ENCODE data around the gene AFP.

DNA sequence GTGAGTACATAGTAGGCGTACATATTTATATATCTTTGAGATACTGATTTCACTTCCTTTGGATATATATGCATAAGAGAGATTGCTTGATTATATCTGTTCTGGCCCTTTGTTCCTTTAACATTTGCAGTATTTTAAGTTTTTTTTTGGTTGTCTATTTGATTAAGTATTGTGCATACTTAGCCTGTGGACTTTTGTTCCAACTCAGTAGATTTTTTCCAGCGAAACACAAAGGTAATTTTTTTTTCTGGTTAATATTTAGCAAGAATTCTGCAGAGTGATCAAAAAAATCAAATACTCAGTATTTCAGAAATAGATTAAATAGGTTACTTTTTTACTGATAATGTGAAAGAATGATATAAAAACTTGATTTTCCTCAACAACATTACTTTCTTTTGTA lies 45.3 kb downstream of the AFP start, which contains the start of gene AFM:
- TF ChIP-seq, protein P1, sequence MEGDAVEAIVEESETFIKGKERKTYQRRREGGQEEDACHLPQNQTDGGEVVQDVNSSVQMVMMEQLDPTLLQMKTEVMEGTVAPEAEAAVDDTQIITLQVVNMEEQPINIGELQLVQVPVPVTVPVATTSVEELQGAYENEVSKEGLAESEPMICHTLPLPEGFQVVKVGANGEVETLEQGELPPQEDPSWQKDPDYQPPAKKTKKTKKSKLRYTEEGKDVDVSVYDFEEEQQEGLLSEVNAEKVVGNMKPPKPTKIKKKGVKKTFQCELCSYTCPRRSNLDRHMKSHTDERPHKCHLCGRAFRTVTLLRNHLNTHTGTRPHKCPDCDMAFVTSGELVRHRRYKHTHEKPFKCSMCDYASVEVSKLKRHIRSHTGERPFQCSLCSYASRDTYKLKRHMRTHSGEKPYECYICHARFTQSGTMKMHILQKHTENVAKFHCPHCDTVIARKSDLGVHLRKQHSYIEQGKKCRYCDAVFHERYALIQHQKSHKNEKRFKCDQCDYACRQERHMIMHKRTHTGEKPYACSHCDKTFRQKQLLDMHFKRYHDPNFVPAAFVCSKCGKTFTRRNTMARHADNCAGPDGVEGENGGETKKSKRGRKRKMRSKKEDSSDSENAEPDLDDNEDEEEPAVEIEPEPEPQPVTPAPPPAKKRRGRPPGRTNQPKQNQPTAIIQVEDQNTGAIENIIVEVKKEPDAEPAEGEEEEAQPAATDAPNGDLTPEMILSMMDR (IDR thresholded peaks at IDR 0.05): no peak
- no peak for TF ChIP-seq POLR2A (IDR thresholded peaks at IDR 0.05)
